ENCODE measurements around the gene IKZF5.

Gene IKZF5

GRCh38 chr10:122957474-122957873 lies 51.1 kb downstream of the IKZF5 start:
- no peak for DNase-seq (ENCODE audit: insufficient read length, low spot score)
- TF ChIP-seq CTCF (IDR thresholded peaks at IDR 0.05; ENCODE audit: insufficient read depth, missing control alignments), result no peak
- FAIRE-seq, result no peak

- DNase-seq (ENCODE audit: insufficient read length, low spot score) (no peak), FAIRE-seq (no peak)
- no peak for TF ChIP-seq CTCF (IDR thresholded peaks at IDR 0.05; ENCODE audit: insufficient read depth, missing control alignments)
These were observed 52.7 kb downstream of the IKZF5 start for GRCh38 chr10:122955892-122956291.

GRCh38 chr10:122954731-122955050 lies 53.9 kb downstream of the IKZF5 start:
- FAIRE-seq (no peak), DNase-seq (ENCODE audit: insufficient read length, low spot score) (no peak)
- no peak for TF ChIP-seq CTCF (IDR thresholded peaks at IDR 0.05; ENCODE audit: insufficient read depth, missing control alignments)

- FAIRE-seq (no peak), DNase-seq (ENCODE audit: insufficient read length, low spot score) (peak; percentile 44)
- TF ChIP-seq CTCF (IDR thresholded peaks at IDR 0.05; ENCODE audit: insufficient read depth, missing control alignments), result no peak
These were observed 54.5 kb downstream of the IKZF5 start, which contains the start of gene C10orf88 for GRCh38 chr10:122953902-122954730. Gene C10orf88, minus strand, starts transcription at chr10:122954227. Its CDS starts 49 bp downstream, at chr10:122954178.

DNA sequence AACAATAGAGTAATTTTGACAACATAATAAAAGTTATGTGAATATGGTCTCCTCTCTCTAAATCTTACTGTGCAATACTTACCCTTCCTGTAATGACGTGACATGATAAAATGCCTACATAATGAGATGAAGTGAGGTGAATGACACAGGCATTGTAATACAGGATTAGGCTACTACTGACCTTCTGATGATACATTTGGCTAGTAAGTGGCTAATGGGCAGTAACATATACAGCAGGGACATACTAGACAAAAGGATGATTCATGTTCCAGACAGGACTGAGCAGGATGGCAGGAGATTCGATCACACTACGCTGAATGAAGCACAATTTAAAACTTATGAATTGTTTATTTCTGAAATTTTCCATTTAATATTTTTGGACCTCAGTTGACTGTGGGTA lies 59.3 kb downstream of the IKZF5 start:
- FAIRE-seq (no peak), DNase-seq (ENCODE audit: insufficient read length, low spot score) (no peak)
- TF ChIP-seq CTCF (IDR thresholded peaks at IDR 0.05; ENCODE audit: insufficient read depth, missing control alignments), result no peak

Measured in D721Med (cell line).